NCI-H128 (cell line): ENCODE results near the gene BMF.
A peak's percentile ranks its signal among the peaks of the same experiment; 100 is the strongest.
"Not testable (repeated sequence)": the region's sequence is repeated elsewhere in the genome, so short reads cannot be mapped to it uniquely, and the experiment has no call there.

Experiments
- DNase-seq: peaks from one replicate; lab custom pipeline; 2025; ENCODE audit not compliant: unreplicated experiment; lab: John Stamatoyannopoulos, UW

Gene BMF

GRCh38 chr15:40108855-40109735 is at the start of gene BMF:
Gene BMF, minus strand, starts transcription at chr15:40108879. Its CDS starts 2,793 bp downstream, at chr15:40106086.
- peak; percentile 93 for DNase-seq

GRCh38 chr15:40157778-40158447 is 49.2 kb upstream of the BMF start:
- DNase-seq = no peak

GRCh38 chr15:40155270-40155910 is 46.7 kb upstream of the BMF start:
- peak; percentile 53 for DNase-seq

GRCh38 chr15:40154821-40155220 is 46.1 kb upstream of the BMF start:
- not testable (repeated sequence) for DNase-seq

DNA sequence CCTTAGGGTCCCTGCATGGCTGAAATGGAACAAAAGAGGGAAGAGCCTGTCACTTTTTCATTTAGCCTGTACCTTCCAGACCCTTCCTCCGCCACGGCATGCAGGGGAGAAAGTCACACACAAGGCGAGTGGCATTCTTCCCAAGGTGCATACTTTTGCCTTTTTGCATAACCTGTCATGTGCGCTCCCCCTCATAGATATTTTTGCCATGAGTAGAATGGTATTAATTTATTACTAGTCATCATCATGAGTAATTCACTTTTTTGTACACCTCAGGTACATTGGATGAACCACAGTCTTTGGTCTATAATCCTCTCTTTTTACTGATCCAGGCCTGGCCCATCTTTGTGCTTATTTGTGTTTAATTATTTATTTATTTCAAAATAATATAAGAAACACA is 43.3 kb upstream of the BMF start:
- DNase-seq = no peak

GRCh38 chr15:40151499-40151898 is 42.8 kb upstream of the BMF start:
- no peak for DNase-seq

GRCh38 chr15:40150163-40150925 is 41.7 kb upstream of the BMF start:
- peak; percentile 63 for DNase-seq

- DNase-seq = no peak
These were observed 40.7 kb upstream of the BMF start for GRCh38 chr15:40149339-40149738.

DNA sequence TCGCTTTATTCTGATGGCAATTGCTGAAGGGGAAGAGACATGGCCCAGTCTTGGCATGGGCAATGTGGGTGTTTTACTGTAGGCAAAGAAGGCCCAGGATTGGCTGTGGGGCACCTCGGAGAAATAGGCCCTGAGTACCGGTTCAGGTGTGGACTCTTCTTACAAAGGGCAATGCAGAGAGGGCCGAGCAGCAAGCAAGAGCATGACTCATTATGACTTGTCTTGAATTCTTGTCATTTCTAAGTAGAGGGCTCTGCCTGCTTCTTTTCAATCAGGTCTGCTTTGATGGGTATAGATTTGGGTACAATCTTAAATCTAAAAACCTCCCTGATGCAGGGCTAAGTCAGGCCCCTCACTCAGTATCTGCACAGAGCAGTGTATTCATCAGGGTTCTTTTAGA is 37.4 kb upstream of the BMF start:
- DNase-seq = no peak

DNA sequence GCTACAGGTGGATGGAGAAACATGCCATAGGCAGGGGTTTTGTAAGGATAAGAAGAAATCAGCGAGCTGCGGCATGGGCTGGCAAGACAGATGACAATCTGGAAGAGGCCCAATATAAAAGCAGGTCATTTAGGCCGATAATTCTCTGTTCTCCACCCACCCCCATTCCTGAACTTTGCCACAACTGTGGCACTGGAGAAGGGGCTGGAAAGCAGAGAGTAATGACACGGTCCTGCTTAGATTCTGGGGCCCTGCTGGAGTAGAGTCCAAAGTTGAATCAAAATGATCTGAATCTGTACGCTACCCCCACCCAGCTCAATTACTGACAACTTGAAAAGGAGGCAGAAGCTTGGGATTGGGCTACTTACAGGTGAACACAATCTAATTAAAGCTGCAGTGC is 33.7 kb upstream of the BMF start:
- DNase-seq = no peak

GRCh38 chr15:40138201-40138570 is 29.5 kb upstream of the BMF start:
- DNase-seq = not testable (repeated sequence)

- no peak for DNase-seq
These were observed 28.9 kb upstream of the BMF start for GRCh38 chr15:40137303-40138200.

GRCh38 chr15:40136470-40137302 is 28.0 kb upstream of the BMF start:
- no peak for DNase-seq

GRCh38 chr15:40135846-40136450 is 27.3 kb upstream of the BMF start:
- DNase-seq = not testable (repeated sequence)

DNA sequence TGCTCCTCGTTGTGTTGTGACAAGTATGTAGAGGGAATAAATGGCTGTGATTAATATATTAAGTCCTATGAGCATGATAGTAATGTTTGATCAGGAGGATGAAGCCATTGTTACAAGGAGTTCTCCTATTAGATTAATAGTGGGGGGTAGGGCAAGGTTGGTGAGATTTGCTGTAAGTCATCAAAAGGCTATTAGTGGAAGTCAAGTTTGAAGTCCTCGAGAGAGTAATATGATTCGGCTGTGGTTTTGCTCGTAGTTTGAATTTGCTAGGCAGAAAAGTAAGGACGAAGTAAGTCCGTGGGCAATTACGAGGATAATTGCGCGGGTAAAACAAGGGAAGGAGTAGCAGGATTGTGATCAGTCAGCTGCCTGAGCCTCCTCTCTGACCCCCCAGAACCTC is 26.2 kb upstream of the BMF start:
- DNase-seq = no peak

- no peak for DNase-seq
These were observed 24.9 kb upstream of the BMF start for GRCh38 chr15:40133544-40133943.

DNA sequence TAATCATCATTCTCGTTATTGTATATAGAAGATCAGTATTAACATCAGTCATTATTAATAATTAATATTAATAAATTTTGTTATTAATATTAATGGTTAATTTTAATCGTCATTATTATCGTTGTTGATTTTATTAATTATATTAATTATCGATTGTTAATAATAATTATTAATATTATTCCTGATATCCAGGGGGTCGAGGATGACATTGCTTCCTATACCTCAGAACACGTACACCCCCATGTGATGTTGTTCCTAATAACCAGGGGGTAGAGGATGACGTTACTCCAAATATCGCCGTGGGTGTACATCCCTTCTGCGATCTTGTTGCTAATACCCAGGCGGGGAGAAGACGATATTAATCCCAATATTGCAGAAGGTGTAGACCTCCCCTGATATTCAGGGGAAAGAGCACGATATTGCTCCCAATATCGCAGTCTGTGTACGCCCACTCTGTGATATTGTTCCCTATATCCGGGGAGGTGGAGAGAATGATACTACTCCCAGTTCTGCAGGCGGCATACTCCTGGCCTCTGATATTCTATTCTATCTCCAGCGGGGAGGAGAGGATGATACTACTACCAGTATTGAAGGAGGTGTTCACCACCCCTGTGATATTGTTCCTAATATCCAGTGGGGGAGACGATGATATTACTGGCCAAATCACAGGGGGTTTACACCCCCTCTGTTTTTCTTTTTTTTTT is 22.3 kb upstream of the BMF start:
- no peak for DNase-seq

GRCh38 chr15:40130118-40130517 is 21.4 kb upstream of the BMF start:
- no peak for DNase-seq
